ENCODE measurements around the gene DCTD.

- no peak for TF ChIP-seq POLR2A (IDR thresholded peaks at IDR 0.05)
- TF ChIP-seq CTCF (IDR thresholded peaks at IDR 0.05): no peak
These were observed 39.8 kb downstream of the DCTD start for GRCh38 chr4:182877326-182877883.
